ENCODE measurements around the gene ISM1.

The ISM1 gene

GRCh38 chr20:13251904-13252297 is 30.8 kb downstream of the ISM1 start:
- in situ Hi-C loops (cut with HindIII; ENCODE audit: low sequenced_read_pairs), result no loop called here

DNA sequence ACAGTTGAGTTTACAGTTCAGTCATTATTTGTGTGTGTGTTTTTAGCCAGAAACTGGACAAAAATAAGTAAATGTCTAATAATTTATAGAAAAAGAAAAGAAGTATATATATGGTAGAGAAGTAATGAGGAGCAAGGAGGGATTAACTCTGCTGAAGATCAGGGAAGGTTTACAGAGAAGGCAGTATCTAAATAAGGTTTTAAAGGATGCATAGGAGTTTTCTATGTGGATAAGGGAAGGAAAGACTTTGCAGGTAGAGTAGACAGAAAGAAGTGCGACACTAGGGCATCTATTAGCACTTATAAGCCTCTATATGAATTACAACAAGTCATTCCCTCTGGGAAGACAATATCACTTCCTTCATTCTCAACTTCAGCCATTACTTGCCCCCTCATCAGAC is 34.3 kb downstream of the ISM1 start:
- in situ Hi-C loops (cut with HindIII; ENCODE audit: low sequenced_read_pairs), result no loop called here

DNA sequence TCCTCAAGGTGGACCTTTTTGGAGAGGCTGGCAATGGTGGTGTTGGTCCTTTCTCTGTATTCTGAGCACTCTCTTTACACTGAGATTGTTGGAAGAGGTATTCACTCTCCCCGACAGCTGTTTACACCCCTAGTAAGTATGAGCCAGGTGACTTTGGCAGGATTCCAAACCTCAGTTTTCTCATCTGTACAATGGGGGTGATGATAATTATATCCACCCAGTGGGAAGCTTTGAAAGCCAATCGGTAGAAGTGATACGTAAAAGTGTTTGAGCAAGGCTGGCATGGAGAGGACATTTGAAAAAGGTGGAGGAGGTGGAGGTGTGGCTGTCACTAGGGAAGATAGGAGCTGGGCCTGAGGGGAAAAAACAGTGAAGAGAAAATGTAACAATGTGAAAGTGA is 35.5 kb downstream of the ISM1 start:
- in situ Hi-C loops (cut with HindIII; ENCODE audit: low sequenced_read_pairs), result no loop called here

DNA sequence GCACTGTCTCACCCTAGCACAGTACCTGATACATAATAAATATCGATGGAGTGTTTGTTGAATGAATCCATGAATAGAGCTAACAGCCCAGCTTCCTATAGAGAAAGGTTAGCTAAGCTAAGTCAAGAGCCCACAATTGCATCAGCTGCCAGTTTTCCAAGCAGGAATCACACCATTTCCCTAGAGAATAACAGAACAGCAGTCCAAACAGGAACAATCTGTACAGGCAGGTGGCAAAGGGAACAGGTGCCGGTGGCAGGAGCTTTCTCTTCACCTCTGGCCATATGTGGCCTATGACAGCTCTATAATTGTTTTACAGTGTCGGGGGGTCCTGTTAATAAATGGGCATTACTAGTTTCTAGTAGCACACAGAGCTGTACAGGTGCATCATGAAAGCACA is 38.8 kb downstream of the ISM1 start:
- in situ Hi-C loops (cut with HindIII; ENCODE audit: low sequenced_read_pairs), result no loop called here

GRCh38 chr20:13260650-13261279 is 39.7 kb downstream of the ISM1 start:
- in situ Hi-C loops (cut with HindIII; ENCODE audit: low sequenced_read_pairs), result no loop called here

GRCh38 chr20:13261460-13262301 is 40.6 kb downstream of the ISM1 start:
- in situ Hi-C loops (cut with HindIII; ENCODE audit: low sequenced_read_pairs), result no loop called here

DNA sequence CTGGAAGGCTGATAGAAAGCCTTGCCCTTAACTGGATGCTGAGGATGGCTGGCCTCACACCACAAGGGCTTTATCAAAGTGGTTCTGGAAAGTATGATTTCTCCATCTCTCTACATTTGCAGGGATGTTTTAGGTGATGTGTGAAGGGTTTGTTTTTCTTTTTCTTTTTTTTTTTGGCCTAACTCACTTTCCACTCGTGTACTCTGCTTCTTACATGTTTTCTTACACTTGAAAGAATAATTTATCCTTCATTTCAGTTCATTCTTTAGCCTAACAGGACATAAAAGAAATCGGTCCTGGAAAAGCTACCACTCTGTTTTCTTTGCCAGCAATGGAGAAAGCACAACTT is 41.2 kb downstream of the ISM1 start:
- in situ Hi-C loops (cut with HindIII; ENCODE audit: low sequenced_read_pairs), result no loop called here

DNA sequence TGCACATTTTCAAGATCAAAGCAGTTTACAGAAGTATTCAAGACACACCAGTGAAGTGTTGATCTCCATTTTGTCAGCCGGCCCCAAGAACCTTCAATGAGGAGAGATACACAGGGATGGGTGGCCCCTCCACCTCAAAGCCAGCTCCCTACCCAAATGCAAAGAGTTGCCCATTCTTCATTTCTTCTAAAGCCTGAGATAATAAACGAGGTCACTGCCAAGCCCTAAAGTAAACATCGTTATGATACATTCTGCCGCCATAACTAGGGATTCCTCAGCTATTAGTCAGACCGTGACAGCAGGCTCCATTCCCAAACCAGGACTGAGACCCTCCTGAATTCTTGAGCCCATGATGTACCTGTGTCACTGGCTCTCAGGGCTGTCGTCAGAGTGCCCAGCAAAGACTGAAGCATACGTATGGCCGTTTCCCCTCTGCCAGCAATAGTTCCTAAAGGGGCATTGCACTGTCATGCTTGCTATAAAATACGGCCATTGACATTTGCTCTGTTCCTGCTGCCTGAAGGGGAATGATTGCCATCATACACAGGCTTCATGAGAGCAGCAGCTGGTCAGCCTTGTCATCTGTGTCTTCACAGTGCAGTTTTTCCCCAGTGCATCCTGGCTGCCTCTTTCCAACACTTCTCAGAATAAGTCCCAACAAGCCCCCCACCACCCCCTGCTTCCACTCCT is 41.7 kb downstream of the ISM1 start:
- in situ Hi-C loops (cut with HindIII; ENCODE audit: low sequenced_read_pairs), result no loop called here

- in situ Hi-C loops (cut with HindIII; ENCODE audit: low sequenced_read_pairs), result no loop called here
These were observed 42.4 kb downstream of the ISM1 start for GRCh38 chr20:13263451-13263850.

GRCh38 chr20:13264907-13265306 is 43.8 kb downstream of the ISM1 start:
- in situ Hi-C loops (cut with HindIII; ENCODE audit: low sequenced_read_pairs), result no loop called here

- in situ Hi-C loops (cut with HindIII; ENCODE audit: low sequenced_read_pairs), result no loop called here
These were observed 44.9 kb downstream of the ISM1 start for GRCh38 chr20:13265941-13266340.

DNA sequence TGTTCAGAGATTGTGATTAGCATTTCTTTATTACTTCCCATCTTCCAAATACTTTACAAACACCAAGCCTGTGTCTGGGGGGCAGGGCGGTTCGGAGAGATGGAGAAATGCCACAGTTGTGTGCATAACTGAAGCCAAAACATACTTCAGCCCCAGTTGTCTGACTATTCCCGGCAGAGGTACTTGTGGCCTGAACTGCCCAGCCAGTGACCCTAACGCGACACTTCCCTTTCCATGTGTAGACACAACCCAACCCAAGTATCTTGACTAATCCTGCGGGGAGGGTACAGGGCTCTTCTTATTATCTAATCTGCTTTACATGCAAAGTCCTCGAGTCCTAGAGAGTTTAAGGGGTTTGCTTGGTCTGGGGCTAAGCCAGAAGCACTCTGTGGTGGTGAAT is 46.2 kb downstream of the ISM1 start:
- in situ Hi-C loops (cut with HindIII; ENCODE audit: low sequenced_read_pairs), result no loop called here

GRCh38 chr20:13268953-13269352 is 47.9 kb downstream of the ISM1 start:
- in situ Hi-C loops (cut with HindIII; ENCODE audit: low sequenced_read_pairs), result no loop called here

DNA sequence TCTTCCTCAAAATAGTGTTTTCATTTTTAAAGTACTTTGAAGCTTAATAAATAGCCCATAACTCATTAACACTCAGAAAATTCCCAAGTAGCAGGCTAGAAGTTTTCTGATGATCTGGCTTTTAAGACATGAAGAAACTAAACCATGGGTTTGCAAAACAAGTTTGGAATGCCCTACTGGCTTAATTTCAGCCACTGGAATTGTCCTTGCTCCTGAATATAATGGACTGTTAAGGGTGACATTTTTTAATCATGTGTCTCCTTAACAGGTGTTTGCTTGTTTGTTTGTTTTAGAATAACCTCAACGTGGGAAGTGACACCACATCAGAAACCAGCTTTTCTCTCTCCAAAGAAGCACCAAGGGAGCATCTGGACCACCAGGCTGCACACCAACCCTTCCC is 49.1 kb downstream of the ISM1 start:
- in situ Hi-C loops (cut with HindIII; ENCODE audit: low sequenced_read_pairs), result no loop called here

GRCh38 chr20:13271098-13271497 is 50.0 kb downstream of the ISM1 start:
- in situ Hi-C loops (cut with HindIII; ENCODE audit: low sequenced_read_pairs), result no loop called here

DNA sequence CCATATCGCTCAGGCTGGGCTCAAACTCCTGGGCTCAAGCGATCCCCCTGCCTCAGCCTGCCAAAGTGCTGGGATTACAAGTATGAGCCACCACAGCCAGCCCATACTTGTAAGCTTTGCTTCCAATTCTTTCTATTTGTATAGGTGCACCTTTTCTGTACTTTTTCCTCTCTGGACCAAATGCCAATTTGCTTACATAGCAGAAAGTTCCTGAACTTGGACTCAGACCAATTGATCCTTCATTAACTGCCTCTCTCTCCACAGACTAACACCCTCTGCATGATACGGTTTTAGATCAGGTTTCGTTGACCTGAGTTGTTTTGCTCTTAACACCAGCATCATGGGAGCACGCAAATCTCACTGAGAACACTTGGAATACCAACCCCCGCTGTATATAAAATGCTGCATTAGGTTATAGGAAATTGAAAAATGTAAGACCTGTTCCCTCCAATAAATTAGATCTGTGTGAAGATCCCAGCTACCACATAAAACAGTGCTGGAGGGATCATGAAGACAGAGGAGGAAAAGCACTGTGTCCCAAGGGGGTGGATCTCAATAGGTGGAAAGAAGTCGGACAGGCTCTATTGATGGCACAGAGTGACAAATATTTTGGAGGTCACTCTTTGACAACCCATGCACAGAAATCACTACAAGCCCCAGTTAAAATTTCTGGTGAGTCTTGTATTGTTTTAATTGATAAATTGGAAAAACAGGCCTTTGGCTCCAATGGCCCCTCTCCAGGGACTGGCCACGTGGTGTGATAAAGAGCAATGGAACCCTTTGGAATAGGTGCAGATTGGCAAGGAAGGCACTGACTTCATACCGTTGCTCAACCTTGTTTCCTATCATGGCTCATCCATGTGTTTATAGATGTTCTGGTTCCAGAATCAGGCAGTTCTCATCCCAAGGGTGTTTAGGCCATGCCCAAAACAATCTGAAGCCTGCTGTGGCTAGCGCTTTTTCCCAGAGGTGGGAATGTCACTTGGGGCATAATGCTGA is 51.2 kb downstream of the ISM1 start:
- in situ Hi-C loops (cut with HindIII; ENCODE audit: low sequenced_read_pairs), result no loop called here

GRCh38 chr20:13274275-13274861 is 53.3 kb downstream of the ISM1 start:
- in situ Hi-C loops (cut with HindIII; ENCODE audit: low sequenced_read_pairs), result no loop called here

DNA sequence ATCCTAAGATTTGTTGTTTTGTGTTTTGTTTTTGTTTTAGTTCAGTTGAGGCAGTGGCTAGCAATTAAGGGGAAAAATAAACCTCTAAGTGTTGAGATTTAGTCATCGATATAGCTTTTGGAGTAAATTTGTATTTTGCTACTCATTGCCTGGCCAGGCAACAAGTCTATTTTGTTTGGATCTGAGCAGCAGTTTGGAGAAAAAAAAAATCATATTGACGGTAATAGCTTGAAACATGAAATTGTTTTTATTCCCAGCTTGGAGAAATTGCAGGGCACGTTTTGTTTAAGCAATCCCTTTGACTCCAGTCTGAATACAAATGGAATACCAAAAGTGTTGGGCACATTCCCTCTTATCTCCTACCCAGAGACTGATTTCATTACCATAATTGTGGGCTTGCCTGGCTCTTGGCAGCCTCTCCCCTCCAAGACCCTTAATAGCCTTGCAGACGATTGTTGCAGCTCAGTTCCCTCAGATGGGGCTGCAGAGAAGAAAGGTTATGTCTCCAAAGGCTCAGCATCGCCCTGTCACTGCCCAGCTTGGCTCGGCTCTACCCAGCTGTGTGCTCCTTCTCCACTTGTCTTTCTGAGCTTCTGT is 56.0 kb downstream of the ISM1 start:
- in situ Hi-C loops (cut with HindIII; ENCODE audit: low sequenced_read_pairs), result no loop called here

- in situ Hi-C loops (cut with HindIII; ENCODE audit: low sequenced_read_pairs), result no loop called here
These were observed 56.7 kb downstream of the ISM1 start for GRCh38 chr20:13277663-13278295.
